H1 (cell line): ENCODE measurements around the gene TMEM269. TPM values are rescaled to one million over a fixed set of nuclear protein-coding genes. Genes with fewer than 3 reads are reported as not detected.

ENCODE experiments used
- CHD1 ChIP-seq: IDR thresholded peaks from 2 replicates; pipeline ENCODE4 v1.6.1; 2012; ENCODE audit warnings: low read depth, low read length, improper control_type of control experiment
- CHD7 ChIP-seq: fragments of 300-600 bp; sonication (generic); IDR thresholded peaks from 2 replicates; pipeline ENCODE4 v1.7.1; 2012; ENCODE audit warnings: low read length, moderate library complexity, mild to moderate bottlenecking, inconsistent platforms; ENCODE audit not compliant: insufficient replicate concordance
- RBBP5 ChIP-seq: IDR thresholded peaks from 2 replicates; pipeline ENCODE4 v1.7.1; 2012; ENCODE audit warnings: low read depth, mild to moderate bottlenecking, inconsistent platforms, low read length, moderate library complexity, borderline replicate concordance
- SIX5 ChIP-seq: IDR thresholded peaks from 2 replicates; pipeline ENCODE4 v1.6.1; 2011; ENCODE audit warnings: mild to moderate bottlenecking, low read depth, low read length
- YY1 ChIP-seq: IDR thresholded peaks from 2 replicates; pipeline ENCODE4 v1.6.1; 2011; ENCODE audit warnings: low read depth, mild to moderate bottlenecking, low read length
- polyA plus RNA-seq, 7 experiments: library from polyadenylated mRNA; depleted of rRNA in 3 of 7; stranded (reverse) in 5 of 7; unstranded in 2 of 7; fragments of >200 nt in 5 of 7; fragments of 200-250 nt in 2 of 7; gene quantifications; 1 replicate in 5 of 7; 2 replicates in 1 of 7; 4 replicates in 1 of 7; pipeline versions ENCODE4 v1.2.1 to v1.2.3, GENCODE V29; 2011 to 2013; ENCODE audit warnings: missing spikeins in 2 of 7, mixed read lengths in 2 of 7
- total RNA-seq: library from RNA; stranded (reverse); fragmentation: NEBNext Ultra II Directional; extraction: Animal tissue kit (Norgen Biotek cat#: 25700); gene quantifications from 2 replicates; pipeline ENCODE4 v1.2.1, GENCODE V29; 2021

TMEM269 gene
- total and polyA plus RNA-seq, 2 of the 8 experiments (the other 6 are each of a cell fraction or from before 2014, with no cell fraction given): 0.14 to 0.35 TPM

GRCh38 chr1:42783092-42783491 lies 1.7 kb upstream of the TMEM269 start (continued):
- TF ChIP-seq CHD7 (no peak), YY1 (no peak), CHD1 (no peak), SIX5 (no peak), RBBP5 (no peak)
